Measurements from ENCODE around the gene AMOTL1.

Gene AMOTL1

DNA sequence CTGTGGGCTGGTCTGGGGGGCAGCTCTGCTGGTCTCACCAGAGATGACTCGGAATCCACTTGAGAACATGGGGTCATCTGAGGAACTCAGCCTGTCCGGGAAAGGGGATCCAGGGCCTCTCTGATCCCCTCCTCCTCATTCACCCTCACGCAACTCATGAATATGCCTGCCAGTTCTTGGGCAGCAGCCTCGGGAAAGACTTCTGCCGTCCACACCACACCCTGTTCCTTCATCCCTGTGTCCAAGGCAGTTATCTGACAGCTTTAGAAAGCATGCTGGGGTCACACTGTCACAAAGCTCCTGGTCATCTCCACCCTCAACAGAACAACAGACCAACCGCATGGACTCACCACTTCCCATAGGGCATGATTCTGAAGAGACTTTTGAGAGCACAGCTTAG is 88.3 kb downstream of the AMOTL1 start:
- H3K36me3 ChIP-seq: peaks cover 85% of the 10 kb centered on the region
- no peak for DNase-seq
- no peak overlapping the region for H3K4me3 ChIP-seq (ENCODE audit: low read depth, low read length)
- no peaks in the 10 kb centered on the region for H3K9me3 ChIP-seq
- TF ChIP-seq, protein P1, sequence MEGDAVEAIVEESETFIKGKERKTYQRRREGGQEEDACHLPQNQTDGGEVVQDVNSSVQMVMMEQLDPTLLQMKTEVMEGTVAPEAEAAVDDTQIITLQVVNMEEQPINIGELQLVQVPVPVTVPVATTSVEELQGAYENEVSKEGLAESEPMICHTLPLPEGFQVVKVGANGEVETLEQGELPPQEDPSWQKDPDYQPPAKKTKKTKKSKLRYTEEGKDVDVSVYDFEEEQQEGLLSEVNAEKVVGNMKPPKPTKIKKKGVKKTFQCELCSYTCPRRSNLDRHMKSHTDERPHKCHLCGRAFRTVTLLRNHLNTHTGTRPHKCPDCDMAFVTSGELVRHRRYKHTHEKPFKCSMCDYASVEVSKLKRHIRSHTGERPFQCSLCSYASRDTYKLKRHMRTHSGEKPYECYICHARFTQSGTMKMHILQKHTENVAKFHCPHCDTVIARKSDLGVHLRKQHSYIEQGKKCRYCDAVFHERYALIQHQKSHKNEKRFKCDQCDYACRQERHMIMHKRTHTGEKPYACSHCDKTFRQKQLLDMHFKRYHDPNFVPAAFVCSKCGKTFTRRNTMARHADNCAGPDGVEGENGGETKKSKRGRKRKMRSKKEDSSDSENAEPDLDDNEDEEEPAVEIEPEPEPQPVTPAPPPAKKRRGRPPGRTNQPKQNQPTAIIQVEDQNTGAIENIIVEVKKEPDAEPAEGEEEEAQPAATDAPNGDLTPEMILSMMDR (IDR thresholded peaks at IDR 0.05; ENCODE audit: low read depth, low read length): no peak
- no peaks in the 10 kb centered on the region for H3K4me1 ChIP-seq
- H3K27me3 ChIP-seq: no peaks in the 10 kb centered on the region

- no peak for DNase-seq
- Histone ChIP-seq H3K36me3 (peaks cover 78% of the 10 kb centered on the region), H3K4me1 (no peaks in the 10 kb centered on the region)
Measured at GRCh38 chr11:94857337-94857736, 89.2 kb downstream of the AMOTL1 start.

GRCh38 chr11:94858012-94858705 is 90.0 kb downstream of the AMOTL1 start:
- peaks cover 70% of the 10 kb centered on the region for H3K36me3 ChIP-seq
- no peaks in the 10 kb centered on the region for H3K4me1 ChIP-seq
- TF ChIP-seq, protein P1 (IDR thresholded peaks at IDR 0.05; ENCODE audit: low read depth, low read length): no peak

More at GRCh38 chr11:94857337-94857736, 89.2 kb downstream of the AMOTL1 start:
- TF ChIP-seq, protein P1 (IDR thresholded peaks at IDR 0.05; ENCODE audit: low read depth, low read length): no peak
- H3K27me3 ChIP-seq: no peaks in the 10 kb centered on the region
- H3K4me3 ChIP-seq (ENCODE audit: low read depth, low read length): no peak overlapping the region
- no peaks in the 10 kb centered on the region for H3K9me3 ChIP-seq

GRCh38 chr11:94860333-94860732 is 92.2 kb downstream of the AMOTL1 start:
- no peaks in the 10 kb centered on the region for H3K4me1 ChIP-seq
- no peaks in the 10 kb centered on the region for H3K9me3 ChIP-seq
- no peaks in the 10 kb centered on the region for H3K27me3 ChIP-seq
- H3K4me3 ChIP-seq (ENCODE audit: low read depth, low read length): no peak overlapping the region
- DNase-seq: no peak
- TF ChIP-seq, protein P1 (IDR thresholded peaks at IDR 0.05; ENCODE audit: low read depth, low read length): no peak
- H3K36me3 ChIP-seq: peaks cover 66% of the 10 kb centered on the region

More at GRCh38 chr11:94858012-94858705, 90.0 kb downstream of the AMOTL1 start:
- no peaks in the 10 kb centered on the region for H3K9me3 ChIP-seq
- no peak for DNase-seq
- H3K27me3 ChIP-seq: no peaks in the 10 kb centered on the region
- H3K4me3 ChIP-seq (ENCODE audit: low read depth, low read length): no peak overlapping the region

GRCh38 chr11:94861306-94861845 is 93.2 kb downstream of the AMOTL1 start:
- Histone ChIP-seq H3K4me1 (no peaks in the 10 kb centered on the region), H3K4me3 (ENCODE audit: low read depth, low read length) (no peak overlapping the region), H3K36me3 (peaks cover 67% of the 10 kb centered on the region), H3K27me3 (no peaks in the 10 kb centered on the region), H3K9me3 (no peaks in the 10 kb centered on the region)
- TF ChIP-seq, protein P1 (IDR thresholded peaks at IDR 0.05; ENCODE audit: low read depth, low read length): no peak
- no peak for DNase-seq
